ACC112 (cell line): ENCODE data around the gene SLC9A6.

Source experiments
- H2AFZ ChIP-seq: fragments of 200-600 bp; sonication (generic); one replicate; pipeline ENCODE4 v1.6.0; 2017; ENCODE audit warnings: antibody characterized with exemption, low read length; ENCODE audit not compliant: unreplicated experiment
- H3K27ac ChIP-seq: fragments of 200-600 bp; sonication (generic); 2 replicates; pipeline ENCODE4 v1.5.1; 2014; ENCODE audit warnings: low read depth, mild to moderate bottlenecking, antibody characterized with exemption, low read length, moderate library complexity
- H3K27me3 ChIP-seq: fragments of 200-600 bp; sonication (generic); 2 replicates; pipeline ENCODE4 v1.6.1; 2014; ENCODE audit warnings: mild to moderate bottlenecking, antibody characterized with exemption, low read length, moderate library complexity, mixed read lengths; ENCODE audit not compliant: insufficient read depth
- H3K36me3 ChIP-seq: fragments of 200-600 bp; sonication (generic); 2 replicates; pipeline ENCODE4 v1.6.1; 2016; ENCODE audit warnings: mild to moderate bottlenecking, antibody characterized with exemption, low read length, moderate library complexity, mixed read lengths; ENCODE audit not compliant: insufficient read depth
- H3K4me1 ChIP-seq: fragments of 200-600 bp; sonication (generic); one replicate; pipeline ENCODE4 v1.6.1; 2016; ENCODE audit warnings: low read length, mixed read lengths; ENCODE audit not compliant: insufficient read depth, unreplicated experiment, control insufficient read depth
- H3K4me3 ChIP-seq: fragments of 200-600 bp; sonication (generic); 2 replicates; pipeline ENCODE4 v1.5.1; 2014; ENCODE audit warnings: mild to moderate bottlenecking, low read depth, low read length
- H3K79me2 ChIP-seq: fragments of 200-600 bp; sonication (generic); one replicate; pipeline ENCODE4 v1.6.0; 2016; ENCODE audit warnings: low read length; ENCODE audit not compliant: control insufficient read depth, unreplicated experiment, insufficient read depth

The SLC9A6 gene

GRCh38 chrX:135985157-135985972 is at the start of gene SLC9A6:
Gene SLC9A6, plus strand, starts transcription at chrX:135985435. Its CDS starts 224 bp downstream, at chrX:135985659.
- H3K27ac ChIP-seq, result no peak within 1 kb of the TSS
- peak within 1 kb of the TSS; percentile 98 for H2AFZ ChIP-seq
- peaks cover 14% of the 10 kb centered on the region for H3K79me2 ChIP-seq
- no peaks in the 10 kb centered on the region for H3K27me3 ChIP-seq
- peak within 1 kb of the TSS; percentile 79 for H3K4me3 ChIP-seq
- peaks cover 4% of the 10 kb centered on the region for H3K4me1 ChIP-seq
- no peaks in the 10 kb centered on the region for H3K36me3 ChIP-seq

GRCh38 chrX:135944486-135944885 is 40.7 kb upstream of the SLC9A6 start:
- Histone ChIP-seq H3K79me2 (no peaks in the 10 kb centered on the region), H3K27ac (no peak overlapping the region), H3K36me3 (no peaks in the 10 kb centered on the region), H2AFZ (no peak overlapping the region), H3K4me1 (no peaks in the 10 kb centered on the region), H3K4me3 (no peak overlapping the region), H3K27me3 (no peaks in the 10 kb centered on the region)

- Histone ChIP-seq H3K4me3 (no peak overlapping the region), H3K27ac (no peak overlapping the region), H3K4me1 (no peaks in the 10 kb centered on the region), H3K27me3 (no peaks in the 10 kb centered on the region), H3K36me3 (no peaks in the 10 kb centered on the region), H2AFZ (no peak overlapping the region), H3K79me2 (no peaks in the 10 kb centered on the region)
Measured at GRCh38 chrX:135951291-135951690, 33.9 kb upstream of the SLC9A6 start.

GRCh38 chrX:135973025-135973547 is 12.1 kb upstream of the SLC9A6 start:
- Histone ChIP-seq H3K4me1 (peaks cover 7% of the 10 kb centered on the region), H3K27ac (peak overlapping the region; percentile 96), H2AFZ (peak overlapping the region; percentile 85), H3K27me3 (no peaks in the 10 kb centered on the region), H3K36me3 (no peaks in the 10 kb centered on the region), H3K79me2 (peaks cover 25% of the 10 kb centered on the region), H3K4me3 (peak overlapping the region; percentile 98)

GRCh38 chrX:135973548-135974278 is 11.5 kb upstream of the SLC9A6 start, which contains the start of gene MMGT1:
Gene MMGT1, minus strand, starts transcription at chrX:135973988. Its CDS starts 313 bp downstream, at chrX:135973675.
- Histone ChIP-seq H3K27me3 (no peaks in the 10 kb centered on the region), H3K36me3 (no peaks in the 10 kb centered on the region), H2AFZ (peak within 1 kb of the TSS; percentile 85), H3K4me1 (peaks cover 7% of the 10 kb centered on the region), H3K79me2 (peaks cover 25% of the 10 kb centered on the region), H3K27ac (peak within 1 kb of the TSS; percentile 96), H3K4me3 (peak within 1 kb of the TSS; percentile 98)

- Histone ChIP-seq H3K27ac (no peak overlapping the region), H3K4me1 (peaks cover 7% of the 10 kb centered on the region), H3K36me3 (no peaks in the 10 kb centered on the region), H3K27me3 (no peaks in the 10 kb centered on the region), H3K79me2 (peaks cover 25% of the 10 kb centered on the region), H3K4me3 (peak overlapping the region; percentile 72), H2AFZ (peak overlapping the region; percentile 38)
Measured at GRCh38 chrX:135974279-135974856, 10.9 kb upstream of the SLC9A6 start.

GRCh38 chrX:135975421-135975820 is 9.8 kb upstream of the SLC9A6 start:
- Histone ChIP-seq H3K4me3 (no peak overlapping the region), H3K4me1 (peaks cover 7% of the 10 kb centered on the region), H3K36me3 (no peaks in the 10 kb centered on the region), H2AFZ (no peak overlapping the region), H3K27ac (no peak overlapping the region), H3K27me3 (no peaks in the 10 kb centered on the region), H3K79me2 (peaks cover 25% of the 10 kb centered on the region)

GRCh38 chrX:135977611-135978010 is 7.6 kb upstream of the SLC9A6 start:
- no peak overlapping the region for H3K27ac ChIP-seq
- no peak overlapping the region for H2AFZ ChIP-seq
- H3K4me3 ChIP-seq, result no peak overlapping the region
- no peaks in the 10 kb centered on the region for H3K4me1 ChIP-seq
- H3K36me3 ChIP-seq, result no peaks in the 10 kb centered on the region
- H3K79me2 ChIP-seq, result peaks cover 8% of the 10 kb centered on the region
- H3K27me3 ChIP-seq, result no peaks in the 10 kb centered on the region

- H3K36me3 ChIP-seq, result no peaks in the 10 kb centered on the region
- no peaks in the 10 kb centered on the region for H3K27me3 ChIP-seq
- H2AFZ ChIP-seq, result no peak overlapping the region
Measured at GRCh38 chrX:135981010-135981409, 4.2 kb upstream of the SLC9A6 start.

GRCh38 chrX:135981668-135982067 is 3.6 kb upstream of the SLC9A6 start:
- no peak overlapping the region for H2AFZ ChIP-seq

More at GRCh38 chrX:135981010-135981409, 4.2 kb upstream of the SLC9A6 start:
- Histone ChIP-seq H3K4me3 (no peak overlapping the region), H3K79me2 (no peaks in the 10 kb centered on the region), H3K4me1 (peaks cover 2% of the 10 kb centered on the region), H3K27ac (no peak overlapping the region)

More at GRCh38 chrX:135981668-135982067, 3.6 kb upstream of the SLC9A6 start:
- H3K27ac ChIP-seq, result no peak overlapping the region
- H3K4me1 ChIP-seq, result peaks cover 2% of the 10 kb centered on the region
- peaks cover 3% of the 10 kb centered on the region for H3K79me2 ChIP-seq
- H3K27me3 ChIP-seq, result no peaks in the 10 kb centered on the region
- H3K4me3 ChIP-seq, result no peak overlapping the region
- no peaks in the 10 kb centered on the region for H3K36me3 ChIP-seq
